Heart right ventricle (tissue), 16 donors: ENCODE measurements around the gene FOSL1. TPM values are rescaled to one million over a fixed set of nuclear protein-coding genes. Genes with fewer than 3 reads are reported as not detected.
A peak's percentile ranks its signal among the peaks of the same experiment; 100 is the strongest.

ENCODE experiments used
- ATAC-seq, 8 donors: fragments of 200-7000 bp; cut with Tn5 transposase; one replicate each; pipeline ENCODE4 v1.9.1; 2020; ENCODE audit warnings: mild to moderate bottlenecking in 8 of 8, moderate library complexity in 8 of 8, moderate number of reproducible peaks in 1 of 8
- DNase-seq, 2 donors: peaks; one replicate each; pipeline ENCODE4 v3.0.0-alpha.2; 2020
- H3K27ac ChIP-seq, 10 donors: fragments of 200-600 bp; sonication (generic) in 2 of 10; one replicate each; pipeline versions ENCODE4 v1.5.0 to v1.8.0; 2020 to 2022; ENCODE audit warnings: mild to moderate bottlenecking in 3 of 10
- H3K27me3 ChIP-seq, 7 donors: fragments of 200-600 bp; one replicate each; pipeline ENCODE4 v1.8.0; 2021 to 2022; ENCODE audit warnings: mild to moderate bottlenecking in 2 of 7
- H3K36me3 ChIP-seq, 9 donors: fragments of 200-600 bp; sonication (generic) in 1 of 9; one replicate each; pipeline versions ENCODE4 v1.5.0 to v1.8.0; 2020 to 2022; ENCODE audit warnings: mild to moderate bottlenecking in 2 of 9
- H3K4me1 ChIP-seq, 9 donors: fragments of 200-600 bp; sonication (generic) in 1 of 9; one replicate each; pipeline versions ENCODE4 v1.5.0 to v1.8.0; 2020 to 2022; ENCODE audit warnings: mild to moderate bottlenecking in 4 of 9
- H3K4me3 ChIP-seq, 10 donors: fragments of 200-600 bp; sonication (generic) in 2 of 10; one replicate each; pipeline versions ENCODE4 v1.5.0 to v1.8.0; 2020 to 2022; ENCODE audit warnings: mild to moderate bottlenecking in 7 of 10, moderate library complexity in 2 of 10
- H3K9me3 ChIP-seq, 11 donors: fragments of 200-600 bp in 10 of 11; sonication (generic) in 2 of 11; one replicate each; pipeline versions ENCODE4 v1.5.0 to v1.8.0; 2013 to 2022; ENCODE audit warnings: mild to moderate bottlenecking in 2 of 11, control low read depth in 1 of 11, moderate library complexity in 1 of 11
- CTCF ChIP-seq, 9 donors: fragments of 200-600 bp; sonication (generic) in 2 of 9; IDR thresholded peaks; one replicate each; pipeline versions ENCODE4 v1.5.0 to v1.8.0; 2021 to 2022; ENCODE audit warnings: antibody characterized with exemption in 9 of 9, mild to moderate bottlenecking in 5 of 9, moderate library complexity in 1 of 9
- WGBS, 2 donors: extraction: QIAGEN DNeasy Blood & Tissue Kit; methylation state at CpG; one replicate each; pipeline ENCODE4 v1.1.7; 2013; ENCODE audit warnings: inconsistent platforms in 1 of 2; 5-methylcytosine and 5-hydroxymethylcytosine counted together
- intact Hi-C, 10 donors: fragments of 100-400 bp; cut with DNase I; formaldehyde crosslinking; loops; one replicate each; pipeline versions ENCODE4 v1.11.1 to v1.14.2; 2022
- polyA plus RNA-seq, 2 donors: library from polyadenylated mRNA; stranded (reverse); fragments of 200-250 nt; gene quantifications; one replicate each; pipeline ENCODE4 v1.2.3, GENCODE V29; 2013
- total RNA-seq, 10 donors: library from RNA; stranded (reverse); fragmentation: NEBNext Ultra II Directional in 3 of 10; extraction: Animal tissue kit (Norgen Biotek cat#: 25700) in 3 of 10; gene quantifications; one replicate each; pipeline versions ENCODE4 v1.2.1 to v1.2.4, GENCODE V29; 2021 to 2023
- donor health status: Arrhythmogenic right ventricular cardiomyopathy.
- donor health status: ischemic (EF 13 %, LVEDD 7.1; RV severe dilation, severe dysfunction).
- donor health status: healthy with polysubstance abuse.
- donor health status: DM: no; HTN: yes; CAD: no.
- donor health status: DM: no; HTN: no; CAD: no.
- donor health status: ischemic (EF 25% LVEDD 6.9; RV normal size, moderate dysfunction).
- donor health status: ischemic (EF 25% LVEDD 5.7; RV mildly dilated, moderate dysfunction).
- donor health status: healthy.
- donor health status: DM: yes; HTN: yes; CAD: no.
- donor health status: Ischemic cardiomyopathy.
- donor health status: ischemic (EF 35%, LVEDD 5.7; RV mildly dilated, moderate dysfunction).
- donor health status: nonischemic (EF 11% LVEDD 7.7; RV severe dilation, severe dysfunction).
- donor health status: DM: yes; HTN: yes; CAD: no.
- donor health status: PGD.
- donor health status: ischemic (EF 29% LVEDD 5.4; RV normal size, mild dysfunction).
- donor health status: nonischemic (EF 23%, LVEDD 6.1; RV moderate dilation, normal function).

The FOSL1 gene
- total and polyA plus RNA-seq, 12 donors: 0.31 to 32.8 (median 2.8) TPM; not detected in 2

GRCh38 chr11:65886826-65887722 is 13.1 kb downstream of the FOSL1 start:
- WGBS, 2 donors: 79 to 81% methylated on average over 14 of the region's 14 CpGs
- Histone ChIP-seq H3K27me3 (no peaks in the 10 kb centered on the region), H3K27ac (peak overlapping the region in 9 of 10 donors; percentile 91 to 100 (median 98)), H3K36me3 (peaks cover 0 to 50% (median 19%) of the 10 kb centered on the region in 9 donors), H3K4me3 (peak overlapping the region in 9 of 10 donors; percentile 48 to 98 (median 77)), H3K9me3 (no peaks in the 10 kb centered on the region), H3K4me1 (peaks cover 15 to 57% (median 44%) of the 10 kb centered on the region in 9 donors)
- intact Hi-C loops: loop anchor here in 7 of 10 donors (5.0 to 10.0 kb wide), 3 partner anchors 75 to 172 kb away; partner anchors contain the start of genes SART1 (in 6 of the 7) and KAT5 (in 1 of the 7)
- no peak for TF ChIP-seq CTCF (IDR thresholded peaks at IDR 0.05)
- DNase-seq (no peak), ATAC-seq (no peak)

- Histone ChIP-seq H3K4me1 (peaks cover 14 to 46% (median 35%) of the 10 kb centered on the region in 9 donors), H3K27me3 (no peaks in the 10 kb centered on the region), H3K4me3 (no peak overlapping the region), H3K36me3 (peaks cover 0 to 55% (median 19%) of the 10 kb centered on the region in 9 donors), H3K27ac (peak overlapping the region in 1 of 10 donors; percentile 96), H3K9me3 (no peaks in the 10 kb centered on the region)
- no peak for DNase-seq
- intact Hi-C loops: loop anchor here in 7 of 10 donors (2.0 to 10.0 kb wide), 4 partner anchors 76 to 171 kb away; partner anchors contain the start of genes SART1 (in 6 of the 7) and KAT5 (in 1 of the 7)
- no peak for ATAC-seq
- 92 to 94% methylated on average over 12 of the region's 12 CpGs for WGBS, 2 donors
- no peak for TF ChIP-seq CTCF (IDR thresholded peaks at IDR 0.05)
Measured at GRCh38 chr11:65885808-65886536, 14.2 kb downstream of the FOSL1 start.

- Histone ChIP-seq H3K4me1 (peaks cover 14 to 45% (median 35%) of the 10 kb centered on the region in 9 donors), H3K36me3 (peaks cover 0 to 55% (median 19%) of the 10 kb centered on the region in 9 donors), H3K4me3 (no peak overlapping the region), H3K9me3 (no peaks in the 10 kb centered on the region), H3K27ac (peak overlapping the region in 2 of 10 donors; percentile 23 to 31), H3K27me3 (no peaks in the 10 kb centered on the region)
- intact Hi-C loops: loop anchor here in 7 of 10 donors (2.0 to 10.0 kb wide), 4 partner anchors 77 to 170 kb away; partner anchors contain the start of genes SART1 (in 6 of the 7) and KAT5 (in 1 of the 7)
- 91 to 93% methylated on average over 7 of the region's 7 CpGs for WGBS, 2 donors
- DNase-seq (no peak), ATAC-seq (no peak)
- TF ChIP-seq CTCF (IDR thresholded peaks at IDR 0.05): no peak
Measured at GRCh38 chr11:65885231-65885630, 15.0 kb downstream of the FOSL1 start.

- 23 to 24% methylated on average over 9 of the region's 9 CpGs for WGBS, 2 donors
- H3K36me3 ChIP-seq: peaks cover 0 to 55% (median 19%) of the 10 kb centered on the region in 9 donors
- DNase-seq (peak; percentile 68 to 83), ATAC-seq (peak in 2 of 8 donors; percentile 20 to 25)
- peak overlapping the region in 2 of 10 donors; percentile 23 to 31 for H3K27ac ChIP-seq
- H3K27me3 ChIP-seq: no peaks in the 10 kb centered on the region
- peak; percentile 97 to 100 (median 98) for TF ChIP-seq CTCF (IDR thresholded peaks at IDR 0.05)
- no peak overlapping the region for H3K4me3 ChIP-seq
- no peaks in the 10 kb centered on the region for H3K9me3 ChIP-seq
- H3K4me1 ChIP-seq: peaks cover 8 to 41% (median 30%) of the 10 kb centered on the region in 9 donors
- intact Hi-C loops: loop anchor here (1.0 to 10.0 kb wide), 6 partner anchors 78 to 170 kb away; partner anchors contain the start of genes SART1 (in 6 of the 10) and KAT5 (in 1 of the 10)
Measured at GRCh38 chr11:65884716-65885092, 15.5 kb downstream of the FOSL1 start.
